Activated naive CD8-positive, alpha-beta T cell (primary cell): ENCODE data around the gene COX6A1.
"Not testable (repeated sequence)": the region's sequence is repeated elsewhere in the genome, so short reads cannot be mapped to it uniquely, and the experiment has no call there.

Experiments used
- H3K27ac Mint-ChIP-seq: one replicate; pipeline ENCODE4 v1.8.0; 2021; ENCODE audit warnings: mixed read lengths
- H3K27me3 Mint-ChIP-seq: one replicate; pipeline ENCODE4 v1.8.0; 2021; ENCODE audit warnings: mixed read lengths
- H3K36me3 Mint-ChIP-seq: one replicate; pipeline ENCODE4 v1.8.0; 2021; ENCODE audit warnings: mixed read lengths
- H3K4me1 Mint-ChIP-seq: one replicate; pipeline ENCODE4 v1.8.0; 2021; ENCODE audit warnings: low read depth, mixed read lengths
- H3K4me3 Mint-ChIP-seq: one replicate; pipeline ENCODE4 v1.8.0; 2021; ENCODE audit warnings: mild to moderate bottlenecking, mixed read lengths
- H3K9me3 Mint-ChIP-seq: one replicate; pipeline ENCODE4 v1.8.0; 2021; ENCODE audit warnings: low read depth, mixed read lengths

Gene COX6A1

GRCh38 chr12:120445911-120446843 lies 8.3 kb downstream of the COX6A1 start, which contains the start of the genes GATC and TRIAP1:
Gene GATC (plus strand): TSS chr12:120446444. CDS start chr12:120446481, 37 bp downstream.
Gene TRIAP1 (minus strand): TSS chr12:120446384. CDS start chr12:120446372, 12 bp downstream.
- no peaks in the 10 kb centered on the region for H3K9me3 Mint-ChIP-seq
- peak within 1 kb of the TSS; percentile 97 for H3K4me3 Mint-ChIP-seq
- peaks cover 38% of the 10 kb centered on the region for H3K4me1 Mint-ChIP-seq
- no peaks in the 10 kb centered on the region for H3K27me3 Mint-ChIP-seq
- H3K36me3 Mint-ChIP-seq: peaks cover 3% of the 10 kb centered on the region
- H3K27ac Mint-ChIP-seq: peak within 1 kb of the TSS; percentile 98

- H3K4me1 Mint-ChIP-seq: peaks cover 38% of the 10 kb centered on the region
- not testable (repeated sequence) for H3K9me3 Mint-ChIP-seq, H3K27me3 Mint-ChIP-seq, H3K36me3 Mint-ChIP-seq
- H3K27ac Mint-ChIP-seq: peak overlapping the region; percentile 98
- H3K4me3 Mint-ChIP-seq: peak overlapping the region; percentile 97
These were observed 8.9 kb downstream of the COX6A1 start for GRCh38 chr12:120446844-120447178.

GRCh38 chr12:120447992-120448391 lies 10.1 kb downstream of the COX6A1 start:
- no peak overlapping the region for H3K27ac Mint-ChIP-seq

GRCh38 chr12:120452524-120452923 lies 14.6 kb downstream of the COX6A1 start:
- H3K4me3 Mint-ChIP-seq, H3K36me3 Mint-ChIP-seq, H3K27me3 Mint-ChIP-seq, H3K9me3 Mint-ChIP-seq, H3K27ac Mint-ChIP-seq: not testable (repeated sequence)
- peaks cover 17% of the 10 kb centered on the region for H3K4me1 Mint-ChIP-seq

More at GRCh38 chr12:120447992-120448391, 10.1 kb downstream of the COX6A1 start:
- H3K4me1 Mint-ChIP-seq: peaks cover 34% of the 10 kb centered on the region
- H3K27me3 Mint-ChIP-seq: no peaks in the 10 kb centered on the region
- H3K9me3 Mint-ChIP-seq: no peaks in the 10 kb centered on the region
- H3K4me3 Mint-ChIP-seq: peak overlapping the region; percentile 97
- H3K36me3 Mint-ChIP-seq: peaks cover 3% of the 10 kb centered on the region

GRCh38 chr12:120453060-120453750 lies 15.3 kb downstream of the COX6A1 start:
- Mint-ChIP-seq H3K4me3 (no peak overlapping the region), H3K36me3 (no peaks in the 10 kb centered on the region), H3K27ac (no peak overlapping the region)

GRCh38 chr12:120453977-120454376 lies 16.1 kb downstream of the COX6A1 start:
- H3K4me3 Mint-ChIP-seq: no peak overlapping the region
- H3K27ac Mint-ChIP-seq: no peak overlapping the region
- H3K9me3 Mint-ChIP-seq: no peaks in the 10 kb centered on the region
- H3K27me3 Mint-ChIP-seq: no peaks in the 10 kb centered on the region
- no peaks in the 10 kb centered on the region for H3K36me3 Mint-ChIP-seq
- peaks cover 14% of the 10 kb centered on the region for H3K4me1 Mint-ChIP-seq

More at GRCh38 chr12:120453060-120453750, 15.3 kb downstream of the COX6A1 start:
- Mint-ChIP-seq H3K4me1 (peaks cover 14% of the 10 kb centered on the region), H3K9me3 (no peaks in the 10 kb centered on the region), H3K27me3 (no peaks in the 10 kb centered on the region)

GRCh38 chr12:120455302-120455701 lies 17.4 kb downstream of the COX6A1 start:
- no peak overlapping the region for H3K4me3 Mint-ChIP-seq
- peaks cover 8% of the 10 kb centered on the region for H3K4me1 Mint-ChIP-seq
- no peaks in the 10 kb centered on the region for H3K9me3 Mint-ChIP-seq
- no peak overlapping the region for H3K27ac Mint-ChIP-seq
- H3K27me3 Mint-ChIP-seq: no peaks in the 10 kb centered on the region
- peaks cover 3% of the 10 kb centered on the region for H3K36me3 Mint-ChIP-seq

- no peak overlapping the region for H3K27ac Mint-ChIP-seq
- peaks cover 5% of the 10 kb centered on the region for H3K36me3 Mint-ChIP-seq
- no peaks in the 10 kb centered on the region for H3K9me3 Mint-ChIP-seq
- H3K27me3 Mint-ChIP-seq: no peaks in the 10 kb centered on the region
- H3K4me3 Mint-ChIP-seq: no peak overlapping the region
- H3K4me1 Mint-ChIP-seq: peaks cover 8% of the 10 kb centered on the region
These were observed 19.2 kb downstream of the COX6A1 start for GRCh38 chr12:120457133-120457532.

GRCh38 chr12:120460157-120460556 lies 22.2 kb downstream of the COX6A1 start:
- H3K9me3 Mint-ChIP-seq: no peaks in the 10 kb centered on the region
- H3K36me3 Mint-ChIP-seq: peaks cover 7% of the 10 kb centered on the region
- no peak overlapping the region for H3K4me3 Mint-ChIP-seq
- H3K27ac Mint-ChIP-seq: no peak overlapping the region
- H3K27me3 Mint-ChIP-seq: no peaks in the 10 kb centered on the region
- peaks cover 9% of the 10 kb centered on the region for H3K4me1 Mint-ChIP-seq

- Mint-ChIP-seq H3K4me3 (no peak overlapping the region), H3K27ac (peak overlapping the region; percentile 54), H3K27me3 (no peaks in the 10 kb centered on the region), H3K4me1 (peaks cover 24% of the 10 kb centered on the region), H3K36me3 (peaks cover 7% of the 10 kb centered on the region), H3K9me3 (no peaks in the 10 kb centered on the region)
These were observed 24.3 kb downstream of the COX6A1 start for GRCh38 chr12:120462099-120462640.

- Mint-ChIP-seq H3K4me3 (no peak overlapping the region), H3K27me3 (no peaks in the 10 kb centered on the region), H3K36me3 (peaks cover 10% of the 10 kb centered on the region), H3K4me1 (peaks cover 33% of the 10 kb centered on the region), H3K9me3 (no peaks in the 10 kb centered on the region), H3K27ac (no peak overlapping the region)
These were observed 25.8 kb downstream of the COX6A1 start for GRCh38 chr12:120463712-120464111.

GRCh38 chr12:120465756-120466155 lies 27.8 kb downstream of the COX6A1 start:
- Mint-ChIP-seq H3K9me3 (no peaks in the 10 kb centered on the region), H3K4me1 (peaks cover 37% of the 10 kb centered on the region), H3K4me3 (no peak overlapping the region), H3K27me3 (no peaks in the 10 kb centered on the region), H3K36me3 (peaks cover 7% of the 10 kb centered on the region), H3K27ac (peak overlapping the region; percentile 58)

GRCh38 chr12:120466560-120467315 lies 28.8 kb downstream of the COX6A1 start:
- Mint-ChIP-seq H3K9me3 (no peaks in the 10 kb centered on the region), H3K4me3 (peak overlapping the region; percentile 62), H3K36me3 (peaks cover 5% of the 10 kb centered on the region), H3K27ac (peak overlapping the region; percentile 46), H3K27me3 (no peaks in the 10 kb centered on the region), H3K4me1 (peaks cover 37% of the 10 kb centered on the region)

- peaks cover 5% of the 10 kb centered on the region for H3K36me3 Mint-ChIP-seq
- H3K27me3 Mint-ChIP-seq: no peaks in the 10 kb centered on the region
- H3K27ac Mint-ChIP-seq: peak overlapping the region; percentile 62
- peaks cover 41% of the 10 kb centered on the region for H3K4me1 Mint-ChIP-seq
- H3K9me3 Mint-ChIP-seq: no peaks in the 10 kb centered on the region
- peak overlapping the region; percentile 94 for H3K4me3 Mint-ChIP-seq
These were observed 29.5 kb downstream of the COX6A1 start for GRCh38 chr12:120467439-120467838.
